Hepatocyte (in vitro differentiated cells): ENCODE results near the gene KLHL7. TPM values are rescaled to one million over a fixed set of nuclear protein-coding genes. Genes with fewer than 3 reads are reported as not detected.

ENCODE experiments used
- DNase-seq: peaks from one replicate; pipeline ENCODE4 v3.0.0-alpha.2; 2016; ENCODE audit warnings: low spot score
- H2AFZ ChIP-seq: fragments of 200-600 bp; sonication (generic); 2 replicates; pipeline ENCODE4 v1.6.0; 2016; ENCODE audit warnings: antibody characterized with exemption, mild to moderate bottlenecking
- H3K27ac ChIP-seq: fragments of 200-600 bp; sonication (generic); 2 replicates; pipeline ENCODE4 v1.5.1; 2016; ENCODE audit warnings: mild to moderate bottlenecking
- H3K27me3 ChIP-seq: fragments of 200-600 bp; sonication (generic); 2 replicates; pipeline ENCODE4 v1.6.1; 2016
- H3K36me3 ChIP-seq: fragments of 200-600 bp; sonication (generic); replicated peaks from 2 replicates; pipeline ENCODE4 v1.5.1; 2016; ENCODE audit warnings: low read depth; ENCODE audit not compliant: insufficient read depth
- H3K4me1 ChIP-seq: fragments of 200-600 bp; sonication (generic); 2 replicates; pipeline ENCODE4 v1.5.1; 2016; ENCODE audit warnings: mild to moderate bottlenecking, moderate library complexity; ENCODE audit not compliant: insufficient read depth
- H3K4me2 ChIP-seq: fragments of 200-600 bp; sonication (generic); 2 replicates; pipeline ENCODE4 v1.6.0; 2016
- H3K4me3 ChIP-seq: fragments of 200-600 bp; sonication (generic); 2 replicates; pipeline ENCODE4 v1.5.1; 2016; ENCODE audit warnings: mild to moderate bottlenecking
- H3K79me2 ChIP-seq: fragments of 200-600 bp; sonication (generic); 2 replicates; pipeline ENCODE4 v1.6.0; 2017; ENCODE audit warnings: mild to moderate bottlenecking
- H3K9me2 ChIP-seq: fragments of 200-600 bp; sonication (generic); replicated peaks from 2 replicates; pipeline ENCODE4 v1.6.0; 2017; ENCODE audit warnings: mild to moderate bottlenecking; ENCODE audit not compliant: insufficient read depth
- H3K9me3 ChIP-seq: fragments of 200-600 bp; sonication (generic); 2 replicates; pipeline ENCODE4 v1.5.1; 2016; ENCODE audit warnings: low read depth, mild to moderate bottlenecking
- H4K20me1 ChIP-seq: fragments of 200-600 bp; sonication (generic); 2 replicates; pipeline ENCODE4 v1.6.0; 2016; ENCODE audit warnings: mild to moderate bottlenecking; ENCODE audit not compliant: insufficient read depth, poor library complexity, severe bottlenecking
- EZH2 ChIP-seq: fragments of 200-600 bp; sonication (generic); IDR thresholded peaks from 2 replicates; pipeline ENCODE4 v1.6.1; 2016; ENCODE audit warnings: antibody characterized with exemption, mild to moderate bottlenecking, borderline replicate concordance
- EZH2phosphoT487 ChIP-seq: fragments of 200-600 bp; sonication (generic); IDR thresholded peaks from one replicate; pipeline ENCODE4 v1.6.1; 2018; ENCODE audit warnings: antibody characterized with exemption, mild to moderate bottlenecking, low read depth, moderate library complexity; ENCODE audit not compliant: unreplicated experiment, severe bottlenecking
- WGBS: methylation state at CpG from one replicate; pipeline ENCODE4 v1.1.6; 2016; ENCODE audit warnings: low lambda C conversion rate; ENCODE audit errors: missing lambda C conversion rate; 5-methylcytosine and 5-hydroxymethylcytosine counted together
- polyA plus RNA-seq: library from polyadenylated mRNA; unstranded; fragments of >200 nt; fragmentation: Nextera tagmentation; extraction: Ambion mirVana; gene quantifications from 2 replicates; pipeline ENCODE4 v1.2.1, GENCODE V29; 2016
- total RNA-seq: library from RNA; depleted of rRNA; stranded (reverse); fragments of >200 nt; gene quantifications from 2 replicates; pipeline ENCODE4 v1.2.3, GENCODE V29; 2014
- TF ChIP-seq, protein P1 (sequence below): fragments of 200-600 bp; sonication (generic); IDR thresholded peaks from 2 replicates; pipeline ENCODE4 v1.5.1; 2016; ENCODE audit warnings: antibody characterized with exemption, mild to moderate bottlenecking; ENCODE audit not compliant: poor library complexity

Gene KLHL7
- total and polyA plus RNA-seq, 2 experiments from 2014 or later: 30.7 to 39.4 TPM

DNA sequence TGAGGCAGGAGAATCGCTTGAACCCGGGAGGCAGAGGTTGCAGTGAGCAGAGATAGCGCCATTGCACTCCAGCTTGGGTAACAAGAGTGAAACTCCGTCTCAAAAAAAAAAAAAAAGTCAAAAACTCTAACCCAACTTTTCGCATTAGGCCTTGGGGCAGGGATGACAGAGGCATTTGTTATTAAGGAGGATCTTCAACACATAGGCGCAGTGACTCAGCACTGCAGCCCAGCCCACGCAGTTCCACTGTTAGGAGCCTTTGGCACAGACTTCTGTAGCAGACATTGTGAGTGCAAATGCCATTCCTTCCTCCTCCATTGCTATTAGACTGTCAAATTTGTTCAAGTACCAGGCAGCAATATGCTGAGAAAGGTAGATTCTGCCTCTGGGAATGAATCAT, 43.1 kb upstream of the KLHL7 start:
- Histone ChIP-seq H2AFZ (no peak overlapping the region), H4K20me1 (no peaks in the 10 kb centered on the region), H3K9me2 (no peaks in the 10 kb centered on the region), H3K9me3 (no peaks in the 10 kb centered on the region), H3K79me2 (no peaks in the 10 kb centered on the region), H3K4me1 (no peaks in the 10 kb centered on the region), H3K36me3 (no peaks in the 10 kb centered on the region), H3K4me2 (no peak overlapping the region), H3K27ac (no peak overlapping the region), H3K4me3 (no peak overlapping the region), H3K27me3 (no peaks in the 10 kb centered on the region)
- 89% methylated on average over 7 of the region's 7 CpGs for WGBS
- DNase-seq: no peak
- TF ChIP-seq EZH2 (no peak), EZH2phosphoT487 (no peak)
- TF ChIP-seq, protein P1, sequence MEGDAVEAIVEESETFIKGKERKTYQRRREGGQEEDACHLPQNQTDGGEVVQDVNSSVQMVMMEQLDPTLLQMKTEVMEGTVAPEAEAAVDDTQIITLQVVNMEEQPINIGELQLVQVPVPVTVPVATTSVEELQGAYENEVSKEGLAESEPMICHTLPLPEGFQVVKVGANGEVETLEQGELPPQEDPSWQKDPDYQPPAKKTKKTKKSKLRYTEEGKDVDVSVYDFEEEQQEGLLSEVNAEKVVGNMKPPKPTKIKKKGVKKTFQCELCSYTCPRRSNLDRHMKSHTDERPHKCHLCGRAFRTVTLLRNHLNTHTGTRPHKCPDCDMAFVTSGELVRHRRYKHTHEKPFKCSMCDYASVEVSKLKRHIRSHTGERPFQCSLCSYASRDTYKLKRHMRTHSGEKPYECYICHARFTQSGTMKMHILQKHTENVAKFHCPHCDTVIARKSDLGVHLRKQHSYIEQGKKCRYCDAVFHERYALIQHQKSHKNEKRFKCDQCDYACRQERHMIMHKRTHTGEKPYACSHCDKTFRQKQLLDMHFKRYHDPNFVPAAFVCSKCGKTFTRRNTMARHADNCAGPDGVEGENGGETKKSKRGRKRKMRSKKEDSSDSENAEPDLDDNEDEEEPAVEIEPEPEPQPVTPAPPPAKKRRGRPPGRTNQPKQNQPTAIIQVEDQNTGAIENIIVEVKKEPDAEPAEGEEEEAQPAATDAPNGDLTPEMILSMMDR: no peak

DNA sequence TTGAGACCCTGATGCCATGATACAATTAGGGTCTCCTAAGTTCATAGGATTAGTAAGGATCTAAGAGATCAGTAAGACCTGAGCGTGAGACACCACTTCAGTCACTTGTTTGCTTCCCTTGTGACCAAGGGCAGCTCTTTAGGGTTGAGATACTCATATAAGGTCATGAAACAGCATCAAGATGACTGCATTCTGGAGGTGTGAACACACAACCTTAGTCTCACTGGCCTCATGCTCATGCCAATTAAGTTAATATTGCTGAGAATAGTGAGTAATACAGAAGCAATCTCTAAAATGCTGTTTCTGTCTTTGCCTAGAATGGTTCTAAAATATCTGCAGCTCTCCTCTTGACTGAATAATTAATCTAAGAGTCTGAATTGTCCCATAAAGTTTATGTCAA, 39.6 kb upstream of the KLHL7 start:
- Histone ChIP-seq H3K9me2 (no peaks in the 10 kb centered on the region), H3K36me3 (no peaks in the 10 kb centered on the region), H3K9me3 (no peaks in the 10 kb centered on the region), H3K4me1 (no peaks in the 10 kb centered on the region), H3K4me2 (no peak overlapping the region), H3K27ac (no peak overlapping the region), H2AFZ (no peak overlapping the region), H3K4me3 (no peak overlapping the region), H4K20me1 (no peaks in the 10 kb centered on the region), H3K27me3 (no peaks in the 10 kb centered on the region), H3K79me2 (no peaks in the 10 kb centered on the region)
- TF ChIP-seq EZH2phosphoT487 (no peak), EZH2 (no peak)
- TF ChIP-seq, protein P1: no peak
- 93% methylated on average over 1 of the region's 1 CpG for WGBS
- DNase-seq: no peak

DNA sequence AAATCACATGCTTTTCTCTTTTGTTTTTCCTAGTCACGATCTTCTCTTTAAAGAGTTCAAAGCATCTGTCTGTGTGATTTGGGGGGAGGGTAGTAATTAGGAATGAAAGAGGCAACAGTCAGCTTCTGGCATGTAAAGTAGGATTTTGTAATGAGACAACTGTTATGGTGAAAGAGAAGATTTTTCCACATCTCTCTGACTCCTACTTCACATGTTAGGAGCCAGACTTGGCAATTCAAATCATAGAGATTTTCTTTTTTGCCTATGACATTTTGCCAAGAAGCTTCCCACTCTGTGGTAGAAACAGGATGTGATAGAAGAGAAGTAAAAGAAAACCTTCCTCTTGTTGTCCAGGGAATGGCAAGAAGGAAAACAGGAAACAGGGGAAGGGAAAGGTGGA, 38.3 kb upstream of the KLHL7 start:
- no peak for TF ChIP-seq EZH2
- TF ChIP-seq, protein P1: no peak
- no peak for TF ChIP-seq EZH2phosphoT487
- Histone ChIP-seq H3K9me2 (no peaks in the 10 kb centered on the region), H3K27me3 (no peaks in the 10 kb centered on the region), H3K4me1 (no peaks in the 10 kb centered on the region), H3K4me2 (no peak overlapping the region), H3K79me2 (no peaks in the 10 kb centered on the region), H3K27ac (no peak overlapping the region), H4K20me1 (no peaks in the 10 kb centered on the region), H3K9me3 (no peaks in the 10 kb centered on the region), H3K36me3 (no peaks in the 10 kb centered on the region), H2AFZ (no peak overlapping the region), H3K4me3 (no peak overlapping the region)
- WGBS: 32% methylated on average over 1 of the region's 1 CpG
- DNase-seq: no peak

DNA sequence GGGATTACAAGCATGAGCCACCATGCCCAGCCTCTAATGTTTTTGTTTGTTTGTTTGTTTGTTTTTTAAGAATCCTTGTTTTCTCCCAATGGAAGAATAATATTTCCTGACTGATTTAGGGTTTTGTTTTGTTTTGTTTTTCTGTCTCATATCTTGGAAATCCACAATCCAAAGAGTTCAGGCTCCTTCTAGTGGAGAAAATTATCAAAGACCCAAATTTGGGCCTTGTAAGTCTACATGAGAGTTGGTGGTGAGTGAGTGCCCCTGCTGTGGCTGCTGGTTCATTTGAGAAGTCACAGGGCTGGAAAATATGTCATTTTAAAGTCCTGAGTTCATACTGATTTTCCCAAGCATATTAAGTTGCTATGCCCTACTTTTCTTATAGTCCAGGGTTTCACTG, 33.5 kb upstream of the KLHL7 start:
- H3K9me2 ChIP-seq: no peaks in the 10 kb centered on the region
- no peak overlapping the region for H2AFZ ChIP-seq
- no peaks in the 10 kb centered on the region for H3K36me3 ChIP-seq
- H3K4me2 ChIP-seq: no peak overlapping the region
- H3K27me3 ChIP-seq: no peaks in the 10 kb centered on the region
- H3K4me1 ChIP-seq: peaks cover 20% of the 10 kb centered on the region
- DNase-seq: no peak
- no peaks in the 10 kb centered on the region for H4K20me1 ChIP-seq
- no peak overlapping the region for H3K27ac ChIP-seq
- no peak for TF ChIP-seq EZH2
- TF ChIP-seq, protein P1: peak; percentile 20
- no peak for TF ChIP-seq EZH2phosphoT487
- H3K9me3 ChIP-seq: no peaks in the 10 kb centered on the region
- no peaks in the 10 kb centered on the region for H3K79me2 ChIP-seq
- no peak overlapping the region for H3K4me3 ChIP-seq
